Stomach (tissue), 9 donors: ENCODE results near the gene INHA. TPM values are rescaled to one million over a fixed set of nuclear protein-coding genes. Genes with fewer than 3 reads are reported as not detected.
A peak's percentile ranks its signal among the peaks of the same experiment; 100 is the strongest.

Source experiments
- DNase-seq, 2 donors: peaks; one replicate each; pipeline versions ENCODE4 v3.0.0 to v3.0.0-alpha.2; 2013 to 2019
- H3K27ac ChIP-seq, 5 donors: fragments of 200-600 bp in 4 of 5; sonication (generic) in 4 of 5; one replicate each; pipeline ENCODE4 v1.5.1; 2013 to 2019; ENCODE audit warnings: mild to moderate bottlenecking in 1 of 5, moderate library complexity in 1 of 5
- H3K27me3 ChIP-seq, 3 donors: fragments of 200-600 bp; sonication (generic); one replicate each; pipeline ENCODE4 v1.5.1; 2017 to 2019; ENCODE audit warnings: mixed run types in 1 of 3
- H3K36me3 ChIP-seq, 4 donors: fragments of 200-600 bp; sonication (generic); 1 replicate in 3 of 4; 2 replicates in 1 of 4; pipeline ENCODE4 v1.5.1; 2016 to 2019
- H3K4me1 ChIP-seq, 4 donors: fragments of 200-600 bp; sonication (generic); one replicate each; pipeline ENCODE4 v1.5.1; 2016 to 2019
- H3K4me3 ChIP-seq, 4 donors: fragments of 200-600 bp; sonication (generic) in 3 of 4; one replicate each; pipeline ENCODE4 v1.5.1; 2016 to 2019; ENCODE audit warnings: mild to moderate bottlenecking in 1 of 4
- H3K9me3 ChIP-seq, 4 donors: fragments of 200-600 bp; sonication (generic); one replicate each; pipeline ENCODE4 v1.5.1; 2016 to 2019
- EP300 ChIP-seq: sonication (generic); formaldehyde crosslinking; IDR thresholded peaks from one replicate; pipeline ENCODE4 v1.6.1; 2017; ENCODE audit warnings: antibody characterized with exemption
- POLR2A ChIP-seq, 4 donors: fragments of 450-650 bp; IDR thresholded peaks; one replicate each; pipeline ENCODE4 v1.6.1; 2016; ENCODE audit warnings: antibody characterized with exemption in 4 of 4, control low read depth in 2 of 4, mild to moderate bottlenecking in 1 of 4, moderate library complexity in 1 of 4
- POLR2AphosphoS5 ChIP-seq, 3 donors: sonication (generic); formaldehyde crosslinking; IDR thresholded peaks; one replicate each; pipeline ENCODE4 v1.6.1; 2016; ENCODE audit warnings: antibody characterized with exemption in 3 of 3
- WGBS, 5 donors: extraction: QIAGEN DNeasy Blood & Tissue Kit in 3 of 5; methylation state at CpG; one replicate each; pipeline versions ENCODE4 v1.1.5 to v1.1.7; 2013 to 2018; 5-methylcytosine and 5-hydroxymethylcytosine counted together
- intact Hi-C: fragments of 100-400 bp; cut with DNase I; formaldehyde crosslinking; loops from one replicate; pipeline ENCODE4 v1.15.1; 2023; ENCODE audit warnings: low total_unique reads
- polyA plus RNA-seq, 3 donors: library from polyadenylated mRNA; stranded (reverse); fragments of 200-250 nt; gene quantifications; one replicate each; pipeline ENCODE4 v1.2.3, GENCODE V29; 2013
- total RNA-seq, 5 donors: library from RNA; depleted of rRNA; stranded (reverse); fragments of >200 nt; gene quantifications; one replicate each; pipeline versions ENCODE4 v1.1.0 to v1.2.3, GENCODE V29; 2014 to 2016
- TF ChIP-seq, protein P1 (sequence below), 7 experiments: fragments of 450-650 bp in 4 of 7; fragments of 200-600 bp in 3 of 7; sonication (generic) in 3 of 7; IDR thresholded peaks; one replicate each; pipeline ENCODE4 v1.5.1; 2016 to 2019; ENCODE audit warnings: antibody characterized with exemption in 7 of 7, control low read depth in 2 of 7, mild to moderate bottlenecking in 1 of 7
- donor health status: healthy with polysubstance abuse.
- donor health status: Bipolar disorder and iron deficiency.
- donor health status: healthy.

INHA gene
- total and polyA plus RNA-seq, 8 donors, result 0.63 to 1.8 TPM; not detected in 6

DNA sequence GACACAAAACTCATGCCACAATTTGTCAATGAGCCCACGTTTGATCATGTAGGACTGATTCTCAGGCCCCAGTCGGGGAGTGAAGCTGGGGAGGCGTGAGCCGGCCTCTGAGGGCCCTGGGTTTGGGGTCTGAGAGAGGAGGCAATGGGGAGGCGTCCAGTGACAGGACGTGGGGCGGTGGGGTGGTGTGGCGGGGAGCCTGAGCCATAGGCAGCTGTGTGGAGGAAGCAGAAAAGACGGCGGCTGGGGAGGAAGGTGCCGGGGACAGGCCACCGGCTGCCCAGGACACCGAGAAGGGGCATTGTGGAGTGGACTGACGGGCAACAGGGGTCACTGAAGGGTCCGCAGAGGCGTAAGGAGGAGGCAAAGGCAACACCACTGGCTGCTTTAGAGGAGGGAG, 35.7 kb upstream of the INHA start:
- H3K36me3 ChIP-seq, result peaks cover 19 to 33% (median 30%) of the 10 kb centered on the region in 4 donors
- H3K4me1 ChIP-seq, result peaks cover 2 to 26% (median 15%) of the 10 kb centered on the region in 4 donors
- H3K27ac ChIP-seq, result no peak overlapping the region
- H3K4me3 ChIP-seq, result no peak overlapping the region
- H3K27me3 ChIP-seq, result peaks cover 0 to 19% (median 4%) of the 10 kb centered on the region in 3 donors
- no peak for DNase-seq
- TF ChIP-seq POLR2AphosphoS5 (IDR thresholded peaks at IDR 0.05) (no peak), EP300 (no peak), POLR2A (IDR thresholded peaks at IDR 0.05) (no peak)
- TF ChIP-seq, protein P1, sequence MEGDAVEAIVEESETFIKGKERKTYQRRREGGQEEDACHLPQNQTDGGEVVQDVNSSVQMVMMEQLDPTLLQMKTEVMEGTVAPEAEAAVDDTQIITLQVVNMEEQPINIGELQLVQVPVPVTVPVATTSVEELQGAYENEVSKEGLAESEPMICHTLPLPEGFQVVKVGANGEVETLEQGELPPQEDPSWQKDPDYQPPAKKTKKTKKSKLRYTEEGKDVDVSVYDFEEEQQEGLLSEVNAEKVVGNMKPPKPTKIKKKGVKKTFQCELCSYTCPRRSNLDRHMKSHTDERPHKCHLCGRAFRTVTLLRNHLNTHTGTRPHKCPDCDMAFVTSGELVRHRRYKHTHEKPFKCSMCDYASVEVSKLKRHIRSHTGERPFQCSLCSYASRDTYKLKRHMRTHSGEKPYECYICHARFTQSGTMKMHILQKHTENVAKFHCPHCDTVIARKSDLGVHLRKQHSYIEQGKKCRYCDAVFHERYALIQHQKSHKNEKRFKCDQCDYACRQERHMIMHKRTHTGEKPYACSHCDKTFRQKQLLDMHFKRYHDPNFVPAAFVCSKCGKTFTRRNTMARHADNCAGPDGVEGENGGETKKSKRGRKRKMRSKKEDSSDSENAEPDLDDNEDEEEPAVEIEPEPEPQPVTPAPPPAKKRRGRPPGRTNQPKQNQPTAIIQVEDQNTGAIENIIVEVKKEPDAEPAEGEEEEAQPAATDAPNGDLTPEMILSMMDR (IDR thresholded peaks at IDR 0.05), result no peak
- no peaks in the 10 kb centered on the region for H3K9me3 ChIP-seq
- WGBS, 5 donors, result 82 to 89% (median 83%) methylated on average over 16 of the region's 16 CpGs
- intact Hi-C loops, result loop anchor here (10.0 kb wide), 1 partner anchor 132 kb away; no protein-coding TSS in a partner anchor

DNA sequence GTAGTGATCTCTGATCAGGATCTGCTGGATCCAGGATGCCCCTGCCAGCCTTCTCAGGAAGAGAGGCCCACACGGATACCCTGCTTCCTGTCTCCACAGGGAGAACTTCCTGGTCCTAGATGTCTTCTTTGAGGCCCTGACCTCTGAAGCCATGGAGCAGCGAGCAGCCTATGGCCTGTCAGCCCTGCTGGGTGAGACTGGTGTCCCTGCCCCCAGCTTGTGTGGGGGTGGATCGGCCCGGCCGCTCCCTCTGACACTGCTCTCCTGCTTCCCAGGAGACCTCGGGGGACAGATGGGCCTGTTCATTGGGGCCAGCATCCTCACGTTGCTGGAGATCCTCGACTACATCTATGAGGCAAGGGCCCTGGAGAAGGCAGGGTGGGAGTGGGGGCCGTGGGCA, 35.1 kb upstream of the INHA start:
- intact Hi-C loops, result loop anchor here (10.0 kb wide), 1 partner anchor 132 kb away; no protein-coding TSS in a partner anchor
- Histone ChIP-seq H3K4me1 (peaks cover 8 to 32% (median 21%) of the 10 kb centered on the region in 4 donors), H3K9me3 (no peaks in the 10 kb centered on the region), H3K27ac (no peak overlapping the region), H3K27me3 (peaks cover 0 to 16% (median 0%) of the 10 kb centered on the region in 3 donors), H3K4me3 (no peak overlapping the region), H3K36me3 (peaks cover 19 to 34% (median 30%) of the 10 kb centered on the region in 4 donors)
- no peak for TF ChIP-seq POLR2A (IDR thresholded peaks at IDR 0.05)
- TF ChIP-seq, protein P1 (IDR thresholded peaks at IDR 0.05), result no peak
- 43 to 66% (median 55%) methylated on average over 3 to 9 of the region's 9 CpGs for WGBS, 5 donors
- no peak for DNase-seq

DNA sequence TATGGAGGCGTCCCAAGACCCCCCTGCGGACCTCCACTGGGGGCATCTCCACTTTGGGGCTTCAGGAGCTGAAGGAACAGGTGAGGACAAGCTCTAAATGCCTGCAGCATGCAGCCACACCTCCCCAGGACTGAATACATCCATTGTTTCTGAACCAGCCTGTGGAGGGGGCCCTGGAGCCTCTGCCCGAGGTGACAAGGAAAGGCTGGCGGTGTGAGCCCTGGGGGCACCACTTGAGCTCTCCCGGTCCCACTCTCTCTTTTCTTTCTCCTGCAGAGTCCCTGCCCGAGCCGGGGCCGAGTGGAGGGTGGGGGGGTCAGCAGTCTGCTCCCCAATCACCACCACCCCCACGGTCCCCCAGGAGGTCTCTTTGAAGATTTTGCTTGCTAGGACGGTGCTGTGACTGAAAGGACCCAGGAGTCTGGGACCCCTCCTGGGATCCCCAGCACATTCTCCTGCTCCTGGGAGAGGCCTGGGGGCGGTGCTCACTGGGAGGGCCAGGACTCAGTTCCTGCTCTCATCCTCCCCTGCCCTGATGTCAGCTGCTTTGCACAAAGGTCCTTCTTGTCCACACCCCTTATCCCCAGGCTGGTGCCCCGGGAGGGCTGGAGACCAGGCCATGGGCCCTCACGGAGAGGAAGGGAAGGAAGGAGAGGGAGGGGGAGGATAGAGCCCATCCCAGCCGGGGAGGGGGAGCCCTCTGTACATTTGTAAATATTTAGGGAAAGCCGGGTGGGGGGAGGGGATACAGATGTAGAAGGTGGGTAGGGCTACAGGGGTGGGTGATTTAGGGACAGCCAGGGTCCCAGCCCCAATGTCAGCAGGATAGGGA, 34.2 kb upstream of the INHA start:
- H3K27me3 ChIP-seq, result peaks cover 0 to 16% (median 0%) of the 10 kb centered on the region in 3 donors
- no peak overlapping the region for H3K4me3 ChIP-seq
- H3K4me1 ChIP-seq, result peaks cover 16 to 41% (median 30%) of the 10 kb centered on the region in 4 donors
- H3K9me3 ChIP-seq, result no peaks in the 10 kb centered on the region
- DNase-seq, result peak in 1 of 2 donors; percentile 73
- no peak overlapping the region for H3K27ac ChIP-seq
- intact Hi-C loops, result loop anchor here (10.0 kb wide), 1 partner anchor 133 kb away; no protein-coding TSS in a partner anchor
- TF ChIP-seq POLR2A (IDR thresholded peaks at IDR 0.05) (no peak), POLR2AphosphoS5 (IDR thresholded peaks at IDR 0.05) (no peak), EP300 (no peak)
- TF ChIP-seq, protein P1 (IDR thresholded peaks at IDR 0.05), result no peak
- peaks cover 19 to 34% (median 30%) of the 10 kb centered on the region in 4 donors for H3K36me3 ChIP-seq
- 29 to 47% (median 36%) methylated on average over 9 to 14 of the region's 15 CpGs for WGBS, 5 donors

DNA sequence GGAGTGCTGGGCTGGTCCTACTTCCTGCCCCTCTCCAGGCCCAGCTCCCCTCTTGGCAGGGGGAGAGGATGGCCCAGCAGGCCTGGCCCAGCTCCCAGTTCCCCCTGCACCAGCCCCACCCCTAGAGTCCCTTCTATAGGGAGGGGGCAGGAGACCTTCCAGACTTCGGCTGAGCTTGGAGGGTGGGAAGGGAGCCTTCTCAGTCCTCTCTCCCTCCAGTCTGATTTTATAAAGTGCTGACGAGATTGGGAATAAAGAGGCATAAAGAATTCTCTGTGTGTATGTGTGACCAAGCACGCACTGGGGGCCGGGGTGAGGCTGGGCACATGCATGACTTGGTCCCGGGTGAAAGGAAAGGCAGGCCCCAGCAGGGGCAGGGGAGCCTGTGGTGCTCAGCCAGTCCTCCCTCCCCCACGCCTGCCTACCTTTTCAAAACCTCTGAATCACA, 33.6 kb upstream of the INHA start:
- TF ChIP-seq POLR2A (IDR thresholded peaks at IDR 0.05) (no peak), EP300 (no peak), POLR2AphosphoS5 (IDR thresholded peaks at IDR 0.05) (no peak)
- TF ChIP-seq, protein P1 (IDR thresholded peaks at IDR 0.05), result no peak
- Histone ChIP-seq H3K27ac (no peak overlapping the region), H3K4me1 (peaks cover 16 to 46% (median 34%) of the 10 kb centered on the region in 4 donors), H3K9me3 (no peaks in the 10 kb centered on the region), H3K4me3 (no peak overlapping the region), H3K27me3 (peaks cover 0 to 18% (median 0%) of the 10 kb centered on the region in 3 donors), H3K36me3 (peaks cover 19 to 34% (median 30%) of the 10 kb centered on the region in 4 donors)
- 46 to 66% (median 58%) methylated on average over 6 of the region's 6 CpGs for WGBS, 5 donors
- intact Hi-C loops, result loop anchor here (10.0 kb wide), 1 partner anchor 134 kb away; no protein-coding TSS in a partner anchor
- DNase-seq, result peak in 1 of 2 donors; percentile 83
